ENCODE results near the gene UBE2E3. TPM values are rescaled to one million over a fixed set of nuclear protein-coding genes. Genes with fewer than 3 reads are reported as not detected.

Gene UBE2E3
- total and polyA plus RNA-seq, 4 donors, result 21.3 to 51.5 (median 32.0) TPM

GRCh38 chr2:180983468-180984242, 3.2 kb downstream of the UBE2E3 start:
- peaks cover 0 to 2% (median 0%) of the 10 kb centered on the region in 4 donors for H3K36me3 ChIP-seq (ENCODE audit: control insufficient read depth in 4 of 4, insufficient read depth in 3 of 4, low read depth in 1 of 4, low read length in 3 of 4)
- DNase-seq (ENCODE audit: low spot score), result no peak
- peak overlapping the region in 2 of 3 donors; percentile 20 to 30 for H3K4me3 ChIP-seq (ENCODE audit: low read depth in 1 of 3, low read length in 3 of 3)
- peak overlapping the region in 1 of 2 donors; percentile 62 for H3K9ac ChIP-seq (ENCODE audit: low read depth in 1 of 2, low read length in 2 of 2)
- no peaks in the 10 kb centered on the region for H3K27me3 ChIP-seq (ENCODE audit: control insufficient read depth in 4 of 4, insufficient read depth in 4 of 4, low read length in 3 of 4)
- H3K4me1 ChIP-seq (ENCODE audit: control insufficient read depth in 4 of 4, insufficient read depth in 4 of 4, low read length in 3 of 4), result peaks cover 0 to 41% (median 20%) of the 10 kb centered on the region in 4 donors
- TF ChIP-seq NR2F2 (IDR thresholded peaks at IDR 0.05), result no peak
- TF ChIP-seq HNF4A (conservative IDR thresholded peaks at IDR 0.05), result no peak
- TF ChIP-seq YY1 (IDR thresholded peaks at IDR 0.05), result peak; percentile 97
- peak in 1 of 2 donors; percentile 34 for TF ChIP-seq EGR1 (IDR thresholded peaks at IDR 0.05; ENCODE audit: low read depth in 2 of 2)
- TF ChIP-seq REST (IDR thresholded peaks at IDR 0.05), result peak; percentile 10
- no peak for TF ChIP-seq HNF4G (IDR thresholded peaks at IDR 0.05)
- no peak for TF ChIP-seq TAF1 (conservative IDR thresholded peaks at IDR 0.05)
- no peak for TF ChIP-seq RXRA (IDR thresholded peaks at IDR 0.05)
- no peak for TF ChIP-seq ZBTB33 (IDR thresholded peaks at IDR 0.05)
- TF ChIP-seq FOXA2 (IDR thresholded peaks at IDR 0.05), result no peak
- no peak for TF ChIP-seq ATF3 (IDR thresholded peaks at IDR 0.05)
- TF ChIP-seq FOXA1 (IDR thresholded peaks at IDR 0.05), result no peak
- peak; percentile 52 to 63 for TF ChIP-seq RAD21 (IDR thresholded peaks at IDR 0.05)
- no peak for TF ChIP-seq CTCF (IDR thresholded peaks at IDR 0.05; ENCODE audit: low read depth, low read length, missing input control)
- TF ChIP-seq SP1 (IDR thresholded peaks at IDR 0.05), result peak; percentile 25
- TF ChIP-seq JUND (IDR thresholded peaks at IDR 0.05), result no peak
- TF ChIP-seq MAX (IDR thresholded peaks at IDR 0.05), result no peak
- H3K9me3 ChIP-seq (ENCODE audit: control insufficient read depth in 4 of 4, low read length in 3 of 4), result no peaks in the 10 kb centered on the region
- H3K27ac ChIP-seq (ENCODE audit: low read depth in 1 of 2, low read length in 2 of 2), result peak overlapping the region in 1 of 2 donors; percentile 66

All from liver (tissue), 9 donors.